K562 treated with DMSO at 1 percent for 24 hours (cell line): ENCODE measurements around the gene CHAF1A. TPM values are rescaled to one million over a fixed set of nuclear protein-coding genes. Genes with fewer than 3 reads are reported as not detected.

Experiments
- total RNA-seq: library from RNA; unstranded; fragments of 300-600 nt; gene quantifications from 2 replicates; pipeline ENCODE4 v1.2.3, GENCODE V29; 2022; ENCODE audit warnings: low read depth; ENCODE audit not compliant: insufficient read depth

The CHAF1A gene
- total RNA-seq, result 84.5 and 88.7 TPM in 2 replicates

GRCh38 chr19:4402171-4403004 is at the start of gene CHAF1A:
TSS of gene CHAF1A (plus strand) at chr19:4402640. CDS start at chr19:4402763, 123 bp downstream.

GRCh38 chr19:4400135-4400936 is 2.1 kb upstream of the CHAF1A start, which contains the start of gene SH3GL1:
TSS of gene SH3GL1 (minus strand) at chr19:4400547. CDS start at chr19:4400368, 179 bp downstream.

DNA sequence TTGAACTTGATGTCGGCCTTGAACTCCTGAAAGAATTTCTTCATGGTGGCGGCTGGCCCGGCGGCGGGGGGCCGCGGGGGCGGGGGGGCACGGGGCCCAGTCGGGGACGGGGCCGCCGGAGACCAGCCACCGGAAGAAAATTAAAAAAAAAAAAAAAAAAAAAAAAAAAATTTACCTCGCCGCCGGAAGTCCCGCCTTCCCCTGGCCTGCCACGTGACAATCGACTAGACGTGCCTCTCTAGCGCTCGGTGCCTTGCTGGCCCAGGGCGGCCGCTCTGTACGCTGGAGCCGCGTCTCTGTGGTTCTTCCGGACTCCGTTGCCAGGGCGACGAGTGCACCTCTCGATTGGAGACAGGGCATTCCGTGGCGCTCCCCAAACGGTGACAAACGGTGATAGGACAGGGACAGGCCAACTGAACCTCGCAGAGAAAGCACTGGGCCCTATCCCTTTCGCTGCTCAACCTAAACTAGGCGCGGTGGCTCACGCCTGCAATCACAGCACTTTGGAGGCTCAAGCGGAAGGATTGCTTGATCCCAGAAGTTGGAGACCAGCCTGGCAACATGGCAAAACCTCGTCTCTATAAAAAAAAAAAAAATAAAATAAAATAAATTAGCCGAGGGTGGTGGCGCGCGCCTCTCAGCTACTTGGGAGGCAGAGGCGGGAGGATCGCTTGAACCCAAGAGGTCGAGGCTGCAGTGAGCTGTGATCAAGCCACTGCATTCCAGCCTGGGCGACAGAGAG is 55.4 kb downstream of the CHAF1A start, which contains the start of gene UBXN6:
Gene UBXN6, minus strand, starts transcription at position 141 of the 742 bp plus-strand sequence. Its CDS starts 97 bp downstream, at position 44.

DNA sequence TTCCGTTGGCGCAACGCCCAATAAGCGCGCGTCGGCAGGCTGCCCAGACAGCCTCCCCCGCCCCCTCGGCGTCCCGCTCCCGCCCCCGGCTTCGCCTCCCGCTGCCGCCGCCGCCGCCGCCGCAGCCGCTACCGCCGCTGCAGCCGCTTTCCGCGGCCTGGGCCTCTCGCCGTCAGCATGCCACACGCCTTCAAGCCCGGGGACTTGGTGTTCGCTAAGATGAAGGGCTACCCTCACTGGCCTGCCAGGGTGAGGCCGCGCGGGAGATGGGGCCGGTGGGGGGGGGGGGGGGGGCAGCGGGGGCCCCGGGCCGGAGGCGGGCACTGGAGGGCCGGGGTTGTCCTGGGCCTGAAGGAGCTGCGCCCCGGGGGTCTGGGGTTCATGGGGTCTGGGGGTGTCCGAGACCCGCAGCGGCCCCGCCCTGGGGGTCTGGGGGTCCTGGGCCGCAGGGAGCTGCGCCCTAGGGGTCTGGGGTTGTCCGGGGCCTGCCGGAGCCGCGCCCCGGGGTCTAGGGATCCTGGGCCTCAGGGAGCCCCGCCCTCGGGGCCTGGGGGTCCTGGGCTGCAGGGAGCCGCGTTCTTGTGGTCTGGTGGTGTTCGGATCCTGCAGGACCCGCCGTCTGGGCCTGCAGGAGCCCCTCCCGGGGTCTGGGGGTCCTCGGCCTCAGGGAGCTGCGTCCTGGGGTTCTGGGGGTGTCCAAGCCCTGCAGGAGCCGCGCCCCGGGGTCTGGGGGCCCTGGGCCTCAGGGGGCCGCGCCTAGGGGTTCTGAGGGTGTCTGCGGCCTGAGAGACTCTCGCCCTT is 69.9 kb downstream of the CHAF1A start, which contains the start of gene HDGFL2:
Gene HDGFL2, plus strand, starts transcription at position 124 of the 801 bp plus-strand sequence. Its CDS starts 54 bp downstream, at position 178.

Other genes with a start within 250 kb of the CHAF1A start
- gene CREB3L3, start 249.0 kb upstream of the CHAF1A start, total RNA-seq, result 0.31 TPM in 1 of 2 replicates, not detected in the other
- gene SIRT6, start 220.1 kb upstream of the CHAF1A start, total RNA-seq, result 51.7 and 55.7 TPM in 2 replicates
- 0.54 and 1.0 TPM in 2 replicates for gene ANKRD24, start 220.0 kb upstream of the CHAF1A start, total RNA-seq
- 5.8 and 9.7 TPM in 2 replicates for gene EBI3, start 173.1 kb upstream of the CHAF1A start, total RNA-seq
- gene YJU2, start 155.6 kb upstream of the CHAF1A start, total RNA-seq, result 32.8 and 33.7 TPM in 2 replicates
- 2.9 and 7.2 TPM in 2 replicates for gene SHD, start 123.4 kb upstream of the CHAF1A start, total RNA-seq
- gene TMIGD2, start 100.3 kb upstream of the CHAF1A start, total RNA-seq, result not detected in 2 replicates
- gene FSD1, start 98.0 kb upstream of the CHAF1A start, total RNA-seq, result 0.96 and 1.2 TPM in 2 replicates
- gene STAP2, start 63.8 kb upstream of the CHAF1A start, total RNA-seq, result 1.0 and 2.4 TPM in 2 replicates
- gene MPND, start 59.1 kb upstream of the CHAF1A start, total RNA-seq, result 17.5 and 22.6 TPM in 2 replicates
- 116 and 119 TPM in 2 replicates for gene SH3GL1, start 2.1 kb upstream of the CHAF1A start, total RNA-seq
- gene UBXN6, start 55.2 kb downstream of the CHAF1A start, total RNA-seq, result 154 and 174 TPM in 2 replicates
- 68.5 and 73.0 TPM in 2 replicates for gene HDGFL2, start 69.7 kb downstream of the CHAF1A start, total RNA-seq
- 0.09 and 0.36 TPM in 2 replicates for gene PLIN4, start 115.8 kb downstream of the CHAF1A start, total RNA-seq
- 2.2 TPM in 1 of 2 replicates, not detected in the other for gene PLIN5, start 132.6 kb downstream of the CHAF1A start, total RNA-seq
- gene LRG1, start 137.4 kb downstream of the CHAF1A start, total RNA-seq, result 29.8 and 29.9 TPM in 2 replicates
- 4.2 and 5.0 TPM in 2 replicates for gene SEMA6B, start 157.0 kb downstream of the CHAF1A start, total RNA-seq
- 16.1 TPM in 2 replicates for gene TNFAIP8L1, start 236.9 kb downstream of the CHAF1A start, total RNA-seq